SK-N-SH (cell line): ENCODE measurements around the gene NAALADL2.

Source experiments
- FOXM1 ChIP-seq: IDR thresholded peaks from 2 replicates; pipeline ENCODE4 v1.4.0; 2012; ENCODE audit warnings: low read depth, mild to moderate bottlenecking
- GABPA ChIP-seq: IDR thresholded peaks from 2 replicates; pipeline ENCODE4 v1.4.0; 2012; ENCODE audit warnings: low read depth, mild to moderate bottlenecking
- MXI1 ChIP-seq: IDR thresholded peaks from 2 replicates; pipeline ENCODE4 v1.6.1; 2012; ENCODE audit warnings: mild to moderate bottlenecking, low read depth, low read length, improper control_type of control experiment
- POLR2AphosphoS5 ChIP-seq: IDR thresholded peaks from 2 replicates; pipeline ENCODE4 v1.6.1; 2012; ENCODE audit warnings: low read depth, low read length
- RCOR1 ChIP-seq: fragments of 150-350 bp; IDR thresholded peaks from 2 replicates; pipeline ENCODE4 v1.6.1; 2017; ENCODE audit warnings: antibody characterized with exemption, low read length
- YY1 ChIP-seq: IDR thresholded peaks from 2 replicates; pipeline ENCODE4 v1.4.0; 2012; ENCODE audit warnings: low read depth, mild to moderate bottlenecking
- TF ChIP-seq, protein P1 (sequence below): fragments of 200-600 bp; sonication (generic); IDR thresholded peaks from 2 replicates; pipeline ENCODE4 v1.6.1; 2017; ENCODE audit warnings: antibody characterized with exemption, mild to moderate bottlenecking, moderate library complexity
- TF ChIP-seq, protein P2 (sequence below): IDR thresholded peaks from 2 replicates; pipeline ENCODE4; 2012
- TF ChIP-seq, protein P3 (sequence below): IDR thresholded peaks from 2 replicates; pipeline ENCODE4 v1.4.0; 2012; ENCODE audit warnings: low read depth, borderline replicate concordance

DNA sequence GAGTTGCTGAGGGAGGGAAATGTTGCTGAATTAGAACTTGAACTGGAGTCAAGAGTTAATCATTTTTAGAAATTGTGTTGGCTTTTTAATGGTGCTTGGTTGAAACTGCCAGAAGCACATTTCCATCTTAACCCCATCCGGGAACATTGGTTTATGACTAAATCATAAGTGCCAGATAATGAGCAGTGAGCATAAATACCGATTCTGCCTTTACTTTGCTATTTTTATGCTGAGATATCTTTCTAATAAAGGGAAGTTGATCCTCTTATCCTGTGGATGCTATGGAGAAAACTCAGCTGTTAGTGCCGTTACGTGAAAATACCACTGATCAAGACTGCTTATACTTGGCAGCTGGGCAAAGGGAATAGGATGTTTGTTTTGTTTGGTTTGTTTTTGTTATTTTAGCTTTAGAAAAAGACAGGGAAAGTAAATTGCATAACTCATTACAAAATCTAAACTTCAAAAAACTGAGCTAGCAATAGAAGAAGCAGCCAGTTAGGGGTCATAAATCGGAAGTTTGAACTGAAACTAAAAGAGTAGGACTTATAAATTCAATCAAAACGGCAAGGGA lies 813.1 kb downstream of the NAALADL2 start:
- TF ChIP-seq YY1 (no peak), GABPA (no peak), POLR2AphosphoS5 (no peak), FOXM1 (no peak), RCOR1 (no peak), MXI1 (no peak)
- TF ChIP-seq, protein P1, sequence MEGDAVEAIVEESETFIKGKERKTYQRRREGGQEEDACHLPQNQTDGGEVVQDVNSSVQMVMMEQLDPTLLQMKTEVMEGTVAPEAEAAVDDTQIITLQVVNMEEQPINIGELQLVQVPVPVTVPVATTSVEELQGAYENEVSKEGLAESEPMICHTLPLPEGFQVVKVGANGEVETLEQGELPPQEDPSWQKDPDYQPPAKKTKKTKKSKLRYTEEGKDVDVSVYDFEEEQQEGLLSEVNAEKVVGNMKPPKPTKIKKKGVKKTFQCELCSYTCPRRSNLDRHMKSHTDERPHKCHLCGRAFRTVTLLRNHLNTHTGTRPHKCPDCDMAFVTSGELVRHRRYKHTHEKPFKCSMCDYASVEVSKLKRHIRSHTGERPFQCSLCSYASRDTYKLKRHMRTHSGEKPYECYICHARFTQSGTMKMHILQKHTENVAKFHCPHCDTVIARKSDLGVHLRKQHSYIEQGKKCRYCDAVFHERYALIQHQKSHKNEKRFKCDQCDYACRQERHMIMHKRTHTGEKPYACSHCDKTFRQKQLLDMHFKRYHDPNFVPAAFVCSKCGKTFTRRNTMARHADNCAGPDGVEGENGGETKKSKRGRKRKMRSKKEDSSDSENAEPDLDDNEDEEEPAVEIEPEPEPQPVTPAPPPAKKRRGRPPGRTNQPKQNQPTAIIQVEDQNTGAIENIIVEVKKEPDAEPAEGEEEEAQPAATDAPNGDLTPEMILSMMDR, result no peak
- TF ChIP-seq, protein P2, sequence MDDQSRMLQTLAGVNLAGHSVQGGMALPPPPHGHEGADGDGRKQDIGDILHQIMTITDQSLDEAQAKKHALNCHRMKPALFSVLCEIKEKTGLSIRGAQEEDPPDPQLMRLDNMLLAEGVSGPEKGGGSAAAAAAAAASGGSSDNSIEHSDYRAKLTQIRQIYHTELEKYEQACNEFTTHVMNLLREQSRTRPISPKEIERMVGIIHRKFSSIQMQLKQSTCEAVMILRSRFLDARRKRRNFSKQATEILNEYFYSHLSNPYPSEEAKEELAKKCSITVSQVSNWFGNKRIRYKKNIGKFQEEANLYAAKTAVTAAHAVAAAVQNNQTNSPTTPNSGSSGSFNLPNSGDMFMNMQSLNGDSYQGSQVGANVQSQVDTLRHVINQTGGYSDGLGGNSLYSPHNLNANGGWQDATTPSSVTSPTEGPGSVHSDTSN, result no peak
- TF ChIP-seq, protein P3, sequence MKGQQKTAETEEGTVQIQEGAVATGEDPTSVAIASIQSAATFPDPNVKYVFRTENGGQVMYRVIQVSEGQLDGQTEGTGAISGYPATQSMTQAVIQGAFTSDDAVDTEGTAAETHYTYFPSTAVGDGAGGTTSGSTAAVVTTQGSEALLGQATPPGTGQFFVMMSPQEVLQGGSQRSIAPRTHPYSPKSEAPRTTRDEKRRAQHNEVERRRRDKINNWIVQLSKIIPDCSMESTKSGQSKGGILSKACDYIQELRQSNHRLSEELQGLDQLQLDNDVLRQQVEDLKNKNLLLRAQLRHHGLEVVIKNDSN, result no peak
